Adrenal gland (tissue), 12 donors: ENCODE results near the gene DBR1. TPM values are rescaled to one million over a fixed set of nuclear protein-coding genes. Genes with fewer than 3 reads are reported as not detected.

ENCODE experiments used
- DNase-seq, 7 donors: peaks; one replicate each; pipeline ENCODE4 v3.0.0-alpha.2; 2019 to 2020
- H3K27ac ChIP-seq, 5 donors: fragments of 200-600 bp; sonication (generic) in 4 of 5; 1 replicate in 3 of 5; 2 replicates in 2 of 5; pipeline versions ENCODE4 v1.5.1 to v1.8.0; 2016 to 2020; ENCODE audit warnings: mild to moderate bottlenecking in 1 of 5
- H3K27me3 ChIP-seq: fragments of 200-600 bp; 2 replicates; pipeline ENCODE4 v1.8.0; 2021
- H3K36me3 ChIP-seq, 2 donors: fragments of 200-600 bp; replicated peaks in 1 of 2; 1 replicate in 1 of 2; 2 replicates in 1 of 2; pipeline versions ENCODE4 v1.5.1 to v1.8.0; 2018 to 2022
- H3K4me1 ChIP-seq, 2 donors: fragments of 200-600 bp; replicated peaks in 1 of 2; 1 replicate in 1 of 2; 2 replicates in 1 of 2; pipeline versions ENCODE4 v1.5.1 to v1.8.0; 2018 to 2021
- H3K4me3 ChIP-seq, 4 donors: fragments of 200-600 bp; sonication (generic) in 3 of 4; one replicate each; pipeline ENCODE4 v1.5.1; 2016 to 2018
- H3K9me3 ChIP-seq, 3 donors: fragments of 200-600 bp; sonication (generic) in 1 of 3; replicated peaks in 1 of 3; 1 replicate in 2 of 3; 2 replicates in 1 of 3; pipeline versions ENCODE4 v1.5.1 to v1.8.0; 2016 to 2021
- CTCF ChIP-seq, 6 experiments: fragments of 450-650 bp in 4 of 6; fragments of 200-600 bp in 2 of 6; sonication (generic) in 1 of 6; IDR thresholded peaks; 1 replicate in 5 of 6; 2 replicates in 1 of 6; pipeline versions ENCODE4 v1.5.1 to v1.8.0; 2016 to 2021; ENCODE audit warnings: antibody characterized with exemption in 6 of 6, mild to moderate bottlenecking in 2 of 6, moderate library complexity in 1 of 6
- POLR2A ChIP-seq, 2 donors: fragments of 450-650 bp; IDR thresholded peaks; one replicate each; pipeline ENCODE4 v1.6.1; 2017; ENCODE audit warnings: antibody characterized with exemption in 2 of 2, mild to moderate bottlenecking in 2 of 2, moderate library complexity in 1 of 2
- WGBS, 4 donors: extraction: QIAGEN DNeasy Blood & Tissue Kit in 2 of 4; methylation state at CpG; one replicate each; pipeline versions ENCODE4 v1.1.5 to v1.1.7; 2013 to 2017; 5-methylcytosine and 5-hydroxymethylcytosine counted together
- intact Hi-C, 2 donors: fragments of 100-400 bp; cut with DNase I; formaldehyde crosslinking; loops; one replicate each; pipeline versions ENCODE4 v1.14.1 to v1.15.0; 2022 to 2023
- polyA plus RNA-seq, 3 donors: library from polyadenylated mRNA; stranded (reverse); fragments of 200-250 nt in 2 of 3; fragments of 350-450 nt in 1 of 3; fragmentation: Illumina TruSeq in 1 of 3; extraction: RNeasy Lipid Tissue Mini Kit (QIAGEN cat#74804) in 1 of 3; gene quantifications; one replicate each; pipeline ENCODE4 v1.2.3, GENCODE V29; 2013 to 2014
- total RNA-seq, 9 donors: library from RNA; depleted of rRNA in 4 of 9; stranded (reverse); fragments of >200 nt in 4 of 9; fragments of 120-200 nt in 1 of 9; fragmentation: NEBNext Ultra II Directional in 1 of 9; extraction: Animal tissue kit (Norgen Biotek cat#: 25700) in 1 of 9; gene quantifications; one replicate each; pipeline versions ENCODE4 v1.1.0 to v1.2.4, GENCODE V29; 2013 to 2023
- donor health status: healthy with polysubstance abuse.
- donor health status: Bipolar disorder and iron deficiency.
- donor health status: DM: yes; HTN: yes; CAD: no.
- donor health status: DM: no; HTN: no; CAD: no.
- donor health status: DM: no; HTN: no; CAD: no.
- donor health status: DM: yes; HTN: yes; CAD: no.

Gene DBR1
- total and polyA plus RNA-seq, 12 donors, result 5.6 to 18.8 (median 12.0) TPM

GRCh38 chr3:138114988-138115971 is 59.4 kb downstream of the DBR1 start, which contains the start of gene DZIP1L:
Gene DZIP1L, minus strand, starts transcription at chr3:138115608. Its CDS starts 11,637 bp downstream, at chr3:138103971.
- Histone ChIP-seq H3K27ac (peak within 1 kb of the TSS; percentile 14 to 90 (median 78)), H3K4me3 (peak within 1 kb of the TSS; percentile 43 to 84 (median 66)), H3K27me3 (no peaks in the 10 kb centered on the region), H3K4me1 (peaks cover 6 to 12% of the 10 kb centered on the region in 2 donors), H3K36me3 (no peaks in the 10 kb centered on the region), H3K9me3 (no peaks in the 10 kb centered on the region)
- TF ChIP-seq POLR2A (IDR thresholded peaks at IDR 0.05) (no peak), CTCF (IDR thresholded peaks at IDR 0.05) (peak in 5 of 6 experiments; percentile 13 to 65 (median 59))
- WGBS, 4 donors, result 0 to 1% (median 0%) methylated on average over 12 to 86 of the region's 86 CpGs
- DNase-seq, result peak; percentile 50 to 78 (median 61)
- intact Hi-C loops, result loop anchor here in 1 of 2 donors (5.0 kb wide), 1 partner anchor 48 kb away; no protein-coding TSS in a partner anchor

GRCh38 chr3:138114431-138114918 is 60.2 kb downstream of the DBR1 start:
- no peaks in the 10 kb centered on the region for H3K27me3 ChIP-seq
- no peak for DNase-seq
- intact Hi-C loops, result no loop called here
- H3K4me1 ChIP-seq, result peaks cover 6 to 12% of the 10 kb centered on the region in 2 donors
- H3K4me3 ChIP-seq, result peak overlapping the region in 2 of 4 donors; percentile 75 to 84
- no peaks in the 10 kb centered on the region for H3K9me3 ChIP-seq
- H3K27ac ChIP-seq, result peak overlapping the region; percentile 14 to 90 (median 78)
- TF ChIP-seq POLR2A (IDR thresholded peaks at IDR 0.05) (no peak), CTCF (IDR thresholded peaks at IDR 0.05) (no peak)
- H3K36me3 ChIP-seq, result no peaks in the 10 kb centered on the region
- WGBS, 4 donors, result 29 to 32% (median 31%) methylated on average over 9 of the region's 9 CpGs

- no peak overlapping the region for H3K27ac ChIP-seq
- peaks cover 6 to 12% of the 10 kb centered on the region in 2 donors for H3K4me1 ChIP-seq
- TF ChIP-seq CTCF (IDR thresholded peaks at IDR 0.05) (no peak), POLR2A (IDR thresholded peaks at IDR 0.05) (no peak)
- H3K36me3 ChIP-seq, result no peaks in the 10 kb centered on the region
- intact Hi-C loops, result no loop called here
- no peaks in the 10 kb centered on the region for H3K9me3 ChIP-seq
- 78 to 96% (median 86%) methylated on average over 1 of the region's 1 CpG for WGBS, 4 donors
- no peak overlapping the region for H3K4me3 ChIP-seq
- DNase-seq, result no peak
- H3K27me3 ChIP-seq, result no peaks in the 10 kb centered on the region
These were observed 61.4 kb downstream of the DBR1 start for GRCh38 chr3:138113326-138113725.

GRCh38 chr3:138112362-138112761 is 62.4 kb downstream of the DBR1 start:
- Histone ChIP-seq H3K9me3 (no peaks in the 10 kb centered on the region), H3K36me3 (no peaks in the 10 kb centered on the region), H3K4me3 (no peak overlapping the region), H3K4me1 (peaks cover 6 to 12% of the 10 kb centered on the region in 2 donors), H3K27me3 (no peaks in the 10 kb centered on the region), H3K27ac (no peak overlapping the region)
- no peak for TF ChIP-seq CTCF (IDR thresholded peaks at IDR 0.05)
- no peak for TF ChIP-seq POLR2A (IDR thresholded peaks at IDR 0.05)
- 83 to 91% (median 87%) methylated on average over 8 of the region's 8 CpGs for WGBS, 4 donors
- DNase-seq, result no peak
- intact Hi-C loops, result no loop called here
